Activated T-cell treated with anti-CD3 and anti-CD28 coated beads, Interleukin-2, amount 50 U/mL, for 4 hours (primary cell): ENCODE data around the gene VPS4B. TPM values are rescaled to one million over a fixed set of nuclear protein-coding genes. Genes with fewer than 3 reads are reported as not detected.

Experiments
- ATAC-seq, 2 donors: fragments of 200-7000 bp; cut with Tn5 transposase; one replicate each; pipeline ENCODE4 v1.10.0; 2021
- DNase-seq: peaks from one replicate; pipeline ENCODE4 v3.0.0-alpha.2; 2020
- H3K27me3 Mint-ChIP-seq: one replicate; pipeline ENCODE4 v1.8.0; 2021; ENCODE audit warnings: low read depth, mixed read lengths
- H3K36me3 Mint-ChIP-seq: one replicate; pipeline ENCODE4 v1.8.0; 2022; ENCODE audit warnings: mixed read lengths; ENCODE audit not compliant: insufficient read depth
- H3K4me1 Mint-ChIP-seq: one replicate; pipeline ENCODE4 v1.8.0; 2021; ENCODE audit warnings: low read depth, mixed read lengths
- H3K4me3 Mint-ChIP-seq: one replicate; pipeline ENCODE4 v1.8.0; 2021; ENCODE audit warnings: mild to moderate bottlenecking, moderate library complexity, mixed read lengths
- H3K9me3 Mint-ChIP-seq: one replicate; pipeline ENCODE4 v1.8.0; 2021; ENCODE audit warnings: mixed read lengths
- total RNA-seq, 3 donors: library from RNA; stranded (reverse); gene quantifications; one replicate each; pipeline ENCODE4 v1.2.1, GENCODE V29; 2021

Gene VPS4B
- total RNA-seq, 3 donors from 2014 or later: 55.2 to 59.8 (median 59.3) TPM

DNA sequence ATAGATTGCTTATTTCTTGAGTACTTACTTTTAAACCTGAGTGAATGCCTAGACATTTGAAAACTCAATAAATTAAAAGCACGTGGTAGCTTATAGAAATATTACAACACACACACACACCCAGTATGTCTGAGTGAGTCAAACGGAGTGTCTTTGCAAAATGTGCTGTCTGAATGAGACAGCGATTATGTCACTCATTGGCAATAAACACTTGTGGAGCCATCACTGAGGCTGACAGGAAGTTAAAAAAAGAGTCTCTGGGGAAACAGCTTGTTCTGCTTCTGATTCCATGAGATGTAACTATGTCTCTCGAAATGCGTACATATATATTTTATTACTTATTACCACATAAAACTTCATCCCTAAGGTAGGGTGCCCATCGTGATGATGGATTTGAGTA lies 22.3 kb upstream of the VPS4B start:
- H3K27me3 Mint-ChIP-seq: no peaks in the 10 kb centered on the region
- no peaks in the 10 kb centered on the region for H3K9me3 Mint-ChIP-seq
- no peak overlapping the region for H3K4me3 Mint-ChIP-seq
- H3K36me3 Mint-ChIP-seq: no peaks in the 10 kb centered on the region
- DNase-seq: no peak
- ATAC-seq: peak in 1 of 2 donors; percentile 28
- H3K4me1 Mint-ChIP-seq: no peaks in the 10 kb centered on the region

DNA sequence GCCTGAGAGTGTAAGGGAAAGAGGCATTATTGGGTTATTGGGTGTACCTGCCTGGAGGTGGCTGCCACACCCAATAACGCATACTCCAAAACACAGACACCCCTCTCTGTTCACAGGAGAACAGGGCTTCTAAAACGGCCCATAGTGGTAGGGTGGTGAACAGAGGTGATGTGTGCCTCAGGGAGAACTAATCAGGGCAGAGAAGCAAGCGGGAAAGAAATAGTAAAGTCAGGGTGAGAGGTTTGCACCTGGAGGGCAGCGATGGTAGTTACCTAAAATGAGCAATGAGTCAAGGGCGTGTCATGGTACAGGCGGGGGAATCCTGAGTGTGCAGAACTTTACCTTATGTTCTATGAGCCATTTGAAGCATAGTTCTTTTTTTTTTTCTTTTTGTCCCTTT lies 21.6 kb upstream of the VPS4B start:
- ATAC-seq: no peak
- no peaks in the 10 kb centered on the region for H3K9me3 Mint-ChIP-seq
- H3K4me1 Mint-ChIP-seq: peaks cover 2% of the 10 kb centered on the region
- DNase-seq: no peak
- no peaks in the 10 kb centered on the region for H3K36me3 Mint-ChIP-seq
- no peaks in the 10 kb centered on the region for H3K27me3 Mint-ChIP-seq
- H3K4me3 Mint-ChIP-seq: no peak overlapping the region

DNA sequence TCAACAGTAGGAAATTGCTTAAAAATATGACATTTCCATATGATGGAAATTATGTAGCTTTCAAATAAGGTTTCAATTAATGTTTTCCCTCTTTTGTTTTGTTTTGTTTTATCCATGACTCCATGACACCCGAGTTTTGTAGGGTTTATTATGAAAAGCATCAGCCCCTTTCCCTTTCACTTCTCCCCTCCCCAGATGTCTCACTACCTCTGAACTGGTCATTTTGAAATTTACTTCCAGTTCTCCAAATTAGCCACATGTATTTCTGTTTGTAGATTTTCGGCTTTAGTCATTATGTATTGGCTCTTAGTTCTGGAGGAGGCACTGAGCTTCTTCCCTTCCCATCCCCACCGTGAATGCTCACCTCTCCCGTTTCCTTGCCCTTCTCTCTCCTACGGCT lies 18.6 kb upstream of the VPS4B start:
- H3K9me3 Mint-ChIP-seq: no peaks in the 10 kb centered on the region
- no peak for ATAC-seq

DNA sequence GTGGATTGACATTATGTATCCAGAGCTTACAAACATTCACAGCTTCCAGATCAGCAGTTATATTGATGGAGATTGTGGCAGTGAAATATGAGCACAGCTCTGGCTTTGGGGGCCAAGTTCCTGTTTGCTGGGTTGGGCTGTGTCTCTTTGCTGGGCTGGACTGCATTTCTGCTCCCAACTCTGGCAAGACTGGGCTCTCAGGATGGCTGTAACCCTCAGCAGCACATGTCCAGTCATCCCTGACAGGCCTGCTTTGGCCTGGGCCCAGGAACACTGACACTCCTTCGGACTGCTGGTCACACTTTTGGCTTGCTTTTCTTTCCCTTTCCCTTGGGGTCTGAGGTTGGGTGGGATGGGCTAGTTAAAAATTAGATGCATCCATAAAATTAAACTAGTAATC lies 17.9 kb upstream of the VPS4B start:
- ATAC-seq: no peak
- no peaks in the 10 kb centered on the region for H3K36me3 Mint-ChIP-seq
- peaks cover 8% of the 10 kb centered on the region for H3K27me3 Mint-ChIP-seq
- no peak for DNase-seq
- H3K4me1 Mint-ChIP-seq: peaks cover 2% of the 10 kb centered on the region
- H3K9me3 Mint-ChIP-seq: no peaks in the 10 kb centered on the region
- H3K4me3 Mint-ChIP-seq: no peak overlapping the region

More for the DNA sequence above, 18.6 kb upstream of the VPS4B start:
- no peak overlapping the region for H3K4me3 Mint-ChIP-seq
- peaks cover 8% of the 10 kb centered on the region for H3K27me3 Mint-ChIP-seq
- DNase-seq: no peak
- no peaks in the 10 kb centered on the region for H3K36me3 Mint-ChIP-seq
- peaks cover 2% of the 10 kb centered on the region for H3K4me1 Mint-ChIP-seq

DNA sequence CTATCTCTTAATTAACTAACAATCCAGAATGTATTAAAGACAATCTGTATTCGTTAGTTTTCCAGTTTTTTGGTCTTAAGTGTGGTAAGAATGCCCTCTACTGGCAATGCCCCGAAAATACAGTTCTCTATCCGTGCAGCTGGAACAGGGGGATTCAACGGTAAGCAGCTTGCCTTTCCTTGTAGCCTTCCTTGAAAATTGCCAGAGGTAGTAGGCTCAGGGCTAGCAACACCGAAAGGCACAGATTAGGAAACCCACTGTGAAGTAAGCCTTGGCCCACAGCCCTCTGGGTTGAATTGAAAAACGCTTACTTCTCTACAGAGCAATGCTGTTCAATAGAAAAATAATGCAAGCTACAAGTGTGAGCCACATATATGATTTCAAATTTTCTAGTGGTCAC lies 17.1 kb upstream of the VPS4B start:
- DNase-seq (peak; percentile 31), ATAC-seq (peak; percentile 51 to 63)
- Mint-ChIP-seq H3K9me3 (no peaks in the 10 kb centered on the region), H3K4me1 (peaks cover 2% of the 10 kb centered on the region), H3K36me3 (no peaks in the 10 kb centered on the region), H3K4me3 (no peak overlapping the region), H3K27me3 (peaks cover 12% of the 10 kb centered on the region)

DNA sequence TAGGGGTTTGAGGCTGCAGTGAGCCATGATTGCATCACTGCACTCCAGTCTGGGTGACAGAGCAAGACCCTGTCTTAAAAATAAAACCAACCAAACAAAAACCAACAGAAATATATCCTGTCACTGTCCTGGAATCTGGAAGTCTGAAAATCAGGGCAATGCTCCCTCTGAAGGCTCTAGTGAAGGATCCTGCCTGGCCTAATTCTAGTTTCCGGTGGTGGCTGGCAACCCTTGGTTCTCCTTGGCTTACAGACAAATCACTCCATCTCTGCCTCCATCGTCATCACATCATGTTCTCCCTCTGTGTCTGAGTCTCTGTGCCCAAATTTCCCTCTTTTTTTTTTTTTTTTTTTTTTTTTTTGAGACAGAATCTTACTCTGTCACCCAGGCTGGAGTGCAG lies 15.9 kb upstream of the VPS4B start:
- no peak for ATAC-seq
- Mint-ChIP-seq H3K27me3 (peaks cover 15% of the 10 kb centered on the region), H3K9me3 (no peaks in the 10 kb centered on the region), H3K4me3 (no peak overlapping the region), H3K36me3 (no peaks in the 10 kb centered on the region), H3K4me1 (peaks cover 2% of the 10 kb centered on the region)
- no peak for DNase-seq

DNA sequence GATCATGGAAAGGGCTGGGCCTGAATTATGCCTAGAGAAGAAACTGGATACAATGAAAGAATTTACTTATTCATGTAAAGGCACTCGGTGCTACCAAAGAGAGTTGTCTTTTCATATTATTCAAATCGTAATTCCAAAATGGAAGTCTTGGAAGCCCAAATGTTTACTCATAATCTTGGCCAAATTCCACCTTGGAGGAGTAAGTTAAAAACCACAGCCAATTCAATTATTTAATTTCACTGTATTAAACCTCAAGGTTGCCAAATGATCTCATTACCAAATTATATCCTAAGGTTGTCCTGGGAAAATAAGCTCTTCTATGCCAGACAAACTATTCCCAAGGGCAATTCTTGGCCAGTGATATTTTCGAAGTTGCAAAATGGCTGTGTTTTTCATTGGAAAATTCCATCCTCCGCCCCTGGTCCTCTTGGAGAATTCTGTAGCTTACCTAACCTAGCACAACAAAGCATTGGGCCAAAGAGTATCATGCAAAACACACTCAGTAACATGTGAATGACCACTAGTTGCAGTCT lies 11.1 kb upstream of the VPS4B start:
- no peaks in the 10 kb centered on the region for H3K36me3 Mint-ChIP-seq
- no peaks in the 10 kb centered on the region for H3K4me1 Mint-ChIP-seq
- no peak overlapping the region for H3K4me3 Mint-ChIP-seq
- ATAC-seq (no peak), DNase-seq (no peak)
- peaks cover 35% of the 10 kb centered on the region for H3K27me3 Mint-ChIP-seq
- no peaks in the 10 kb centered on the region for H3K9me3 Mint-ChIP-seq

DNA sequence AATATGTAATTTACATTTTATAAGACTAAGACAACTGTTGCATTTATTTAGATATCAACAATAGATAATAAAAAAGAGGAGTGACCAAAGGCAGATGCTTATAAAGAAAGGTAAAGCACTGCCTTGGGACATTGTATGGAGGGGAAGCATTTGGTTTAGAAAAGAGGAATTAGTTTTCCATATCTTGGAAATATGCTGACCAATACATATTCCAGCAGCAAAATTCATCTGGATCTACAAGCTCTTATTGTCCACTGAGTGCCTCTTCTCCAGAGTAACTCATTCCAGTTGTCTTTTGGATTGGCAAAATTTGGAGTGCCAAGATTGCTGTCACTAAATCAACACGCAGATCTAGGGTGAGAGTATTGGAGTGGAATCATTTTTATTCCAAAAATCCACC lies 8.9 kb upstream of the VPS4B start:
- no peak for DNase-seq
- ATAC-seq: no peak
- Mint-ChIP-seq H3K4me1 (no peaks in the 10 kb centered on the region), H3K9me3 (no peaks in the 10 kb centered on the region), H3K4me3 (no peak overlapping the region), H3K36me3 (no peaks in the 10 kb centered on the region), H3K27me3 (peaks cover 29% of the 10 kb centered on the region)

DNA sequence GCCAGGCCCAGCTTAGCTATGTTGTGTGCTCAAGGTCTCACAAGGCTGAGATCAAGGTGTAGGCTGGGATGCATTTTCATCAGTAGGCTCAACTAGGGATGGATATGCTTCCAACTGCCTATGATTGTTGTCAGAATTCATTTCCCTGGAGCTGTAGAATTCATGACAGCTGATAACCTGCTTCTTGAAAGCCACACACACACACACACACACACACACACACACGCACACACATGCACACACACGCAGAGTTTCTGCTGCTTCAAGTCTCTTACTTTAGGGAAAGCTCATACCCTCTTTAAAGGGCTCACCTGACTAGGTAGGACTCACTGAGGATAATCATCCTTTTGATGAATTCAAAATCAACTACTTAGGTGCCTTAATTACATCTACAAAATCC lies 8.2 kb upstream of the VPS4B start:
- Mint-ChIP-seq H3K36me3 (no peaks in the 10 kb centered on the region), H3K27me3 (peaks cover 30% of the 10 kb centered on the region), H3K4me3 (no peak overlapping the region), H3K9me3 (no peaks in the 10 kb centered on the region), H3K4me1 (no peaks in the 10 kb centered on the region)
- ATAC-seq (no peak), DNase-seq (no peak)

DNA sequence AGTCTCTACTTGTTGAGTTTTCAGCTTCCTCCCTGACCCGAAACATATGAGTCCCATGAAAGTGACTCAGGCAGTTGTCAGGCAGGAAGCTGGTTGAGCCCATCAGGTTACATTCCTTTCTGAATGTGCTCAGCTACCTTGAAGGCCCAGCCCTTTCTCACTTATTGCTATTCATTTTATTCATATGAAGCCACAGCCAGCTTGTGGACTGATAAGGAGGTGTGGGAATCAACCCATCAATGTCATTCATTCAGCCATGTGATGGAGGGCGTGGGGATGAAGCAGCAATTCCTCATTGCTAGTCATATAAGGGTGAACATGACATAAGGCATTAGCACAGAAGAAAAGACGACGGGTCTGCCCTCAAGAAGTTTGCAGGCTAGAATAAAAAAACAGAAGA lies 5.3 kb upstream of the VPS4B start:
- H3K27me3 Mint-ChIP-seq: peaks cover 20% of the 10 kb centered on the region
- no peaks in the 10 kb centered on the region for H3K36me3 Mint-ChIP-seq
- peak in 1 of 2 donors; percentile 9 for ATAC-seq
- no peaks in the 10 kb centered on the region for H3K9me3 Mint-ChIP-seq
- peaks cover 11% of the 10 kb centered on the region for H3K4me1 Mint-ChIP-seq
- no peak overlapping the region for H3K4me3 Mint-ChIP-seq
- DNase-seq: no peak

DNA sequence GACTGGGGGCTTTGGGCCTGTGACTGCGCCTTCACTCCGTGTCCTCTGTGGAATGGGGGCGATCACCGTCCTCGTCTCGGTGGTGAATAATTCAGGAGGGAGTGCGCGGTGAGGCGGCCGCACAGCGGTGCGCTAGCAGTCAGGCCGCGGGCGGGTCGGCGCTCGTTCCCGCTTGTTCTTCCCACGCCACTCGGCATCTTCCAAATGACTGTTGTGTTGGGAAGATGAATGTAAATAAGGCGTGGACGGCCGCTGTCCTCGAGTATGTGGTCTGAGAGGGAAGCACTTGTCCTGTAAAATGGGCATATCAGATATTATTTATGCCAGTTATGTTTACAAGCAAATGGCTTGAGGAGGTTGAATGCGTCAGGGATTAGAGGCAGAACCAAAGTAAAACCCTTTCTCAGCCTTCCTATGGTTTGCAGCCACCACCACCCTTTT lies 608 bp upstream of the VPS4B start:
- peaks cover 3% of the 10 kb centered on the region for H3K27me3 Mint-ChIP-seq
- DNase-seq (no peak), ATAC-seq (peak; percentile 59 to 64)
- peak overlapping the region; percentile 99 for H3K4me3 Mint-ChIP-seq
- no peaks in the 10 kb centered on the region for H3K9me3 Mint-ChIP-seq
- H3K36me3 Mint-ChIP-seq: peaks cover 9% of the 10 kb centered on the region
- H3K4me1 Mint-ChIP-seq: peaks cover 30% of the 10 kb centered on the region

DNA sequence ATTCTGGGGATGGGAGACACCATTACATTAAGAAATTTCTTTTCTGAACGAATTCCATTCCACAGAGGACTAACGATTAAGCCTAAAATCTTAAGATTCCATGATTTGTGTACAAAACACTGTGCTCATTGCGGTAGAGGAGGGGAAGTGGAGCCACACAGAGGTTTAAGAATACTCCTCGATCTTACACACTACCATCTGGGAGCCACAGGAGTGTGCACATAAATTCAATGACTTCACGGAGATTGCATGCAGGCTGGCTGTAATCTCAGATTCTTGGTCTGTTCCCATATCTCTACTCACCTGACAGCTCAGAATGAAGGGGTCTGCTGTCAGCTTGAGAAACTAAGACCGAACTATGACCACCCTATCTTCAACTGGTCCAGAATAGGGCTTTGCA lies 762 bp downstream of the VPS4B start:
- Mint-ChIP-seq H3K27me3 (peaks cover 3% of the 10 kb centered on the region), H3K4me1 (peaks cover 30% of the 10 kb centered on the region), H3K36me3 (peaks cover 9% of the 10 kb centered on the region), H3K4me3 (peak overlapping the region; percentile 99), H3K9me3 (no peaks in the 10 kb centered on the region)
- ATAC-seq (no peak), DNase-seq (no peak)

DNA sequence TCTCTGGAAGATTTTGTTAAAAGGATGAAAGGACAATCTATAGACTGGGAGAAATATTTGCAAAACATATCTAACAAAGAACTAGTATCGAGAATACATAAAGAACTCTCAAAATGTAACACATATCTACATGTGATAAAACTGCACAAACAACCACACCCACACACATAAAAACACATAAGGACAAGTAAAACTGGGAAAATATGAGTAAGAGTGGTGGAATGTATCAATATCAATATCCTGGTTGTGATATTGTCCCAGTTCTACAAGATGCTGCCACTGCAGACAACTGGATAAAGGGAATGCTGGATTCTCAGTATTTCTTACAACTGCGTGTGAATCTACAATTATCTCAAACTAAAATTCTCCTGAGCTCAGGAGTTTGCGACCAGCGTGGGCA lies 9.3 kb downstream of the VPS4B start:
- no peaks in the 10 kb centered on the region for H3K27me3 Mint-ChIP-seq
- no peak for ATAC-seq
- peaks cover 52% of the 10 kb centered on the region for H3K4me1 Mint-ChIP-seq
- H3K4me3 Mint-ChIP-seq: no peak overlapping the region
- DNase-seq: no peak
- H3K9me3 Mint-ChIP-seq: no peaks in the 10 kb centered on the region
- peaks cover 21% of the 10 kb centered on the region for H3K36me3 Mint-ChIP-seq

DNA sequence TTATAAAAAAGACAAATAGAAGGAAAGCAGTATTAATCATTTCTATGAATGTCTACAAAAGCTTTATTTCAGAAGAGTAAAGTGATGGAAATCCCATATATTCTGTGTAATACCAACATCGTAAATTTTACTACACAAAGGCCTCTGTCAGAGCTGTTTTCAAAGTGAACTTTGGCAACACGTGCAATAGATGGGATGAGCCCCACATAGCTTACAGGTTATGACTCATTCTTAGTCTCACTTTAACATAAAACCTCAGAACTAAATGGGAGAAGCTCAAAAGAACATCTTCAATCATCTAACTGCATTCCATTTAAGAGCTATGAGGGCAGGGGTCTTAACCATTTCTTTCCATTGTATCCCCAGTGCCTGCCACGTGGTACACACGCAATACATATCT lies 11.5 kb downstream of the VPS4B start:
- ATAC-seq: peak; percentile 92 to 94
- H3K9me3 Mint-ChIP-seq: no peaks in the 10 kb centered on the region
- peaks cover 60% of the 10 kb centered on the region for H3K4me1 Mint-ChIP-seq

DNA sequence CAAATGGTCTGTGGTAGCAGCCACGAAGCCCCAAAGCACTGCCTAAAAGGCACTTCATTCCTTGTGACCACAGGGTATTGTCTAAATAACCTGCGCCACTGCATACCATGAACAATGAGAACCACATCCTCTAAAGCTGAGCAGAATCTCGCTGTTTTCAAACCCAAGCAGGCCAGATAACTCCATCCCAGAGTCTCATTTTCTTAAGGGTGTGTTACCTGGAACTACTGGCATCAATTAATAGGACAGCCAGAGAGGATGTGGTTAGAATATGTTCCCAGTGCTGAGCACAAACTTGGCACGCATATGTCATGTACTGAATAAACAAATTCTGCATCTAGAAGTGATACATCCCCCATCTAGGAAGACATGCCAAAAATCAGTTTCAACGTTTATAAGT lies 13.0 kb downstream of the VPS4B start:
- no peak for ATAC-seq
- H3K4me1 Mint-ChIP-seq: peaks cover 52% of the 10 kb centered on the region

More for the DNA sequence above, 11.5 kb downstream of the VPS4B start:
- Mint-ChIP-seq H3K4me3 (no peak overlapping the region), H3K36me3 (peaks cover 40% of the 10 kb centered on the region), H3K27me3 (no peaks in the 10 kb centered on the region)
- DNase-seq: no peak

DNA sequence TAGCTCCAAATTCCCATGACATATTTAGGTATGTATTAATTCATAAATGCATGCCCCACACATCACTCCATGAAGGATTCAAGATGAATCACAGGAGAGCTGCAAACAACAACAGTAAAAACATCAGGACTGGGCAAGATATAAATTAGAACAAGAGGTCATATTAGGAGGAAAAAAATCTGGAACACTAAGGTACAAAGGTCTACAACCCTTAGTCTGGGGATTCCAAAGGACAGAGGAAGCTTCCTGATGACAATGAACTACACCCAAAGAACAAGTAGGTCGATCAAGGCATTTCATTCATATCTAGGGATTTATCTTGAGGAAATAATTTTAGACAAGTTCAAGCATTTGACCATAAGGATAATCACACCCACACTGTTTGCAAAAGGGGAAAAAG lies 14.5 kb downstream of the VPS4B start:
- no peaks in the 10 kb centered on the region for H3K9me3 Mint-ChIP-seq
- no peak overlapping the region for H3K4me3 Mint-ChIP-seq
- peaks cover 41% of the 10 kb centered on the region for H3K4me1 Mint-ChIP-seq
- H3K27me3 Mint-ChIP-seq: no peaks in the 10 kb centered on the region
- H3K36me3 Mint-ChIP-seq: peaks cover 39% of the 10 kb centered on the region
- ATAC-seq (no peak), DNase-seq (no peak)

More for the DNA sequence above, 13.0 kb downstream of the VPS4B start:
- no peak for DNase-seq
- no peaks in the 10 kb centered on the region for H3K27me3 Mint-ChIP-seq
- peaks cover 36% of the 10 kb centered on the region for H3K36me3 Mint-ChIP-seq
- no peak overlapping the region for H3K4me3 Mint-ChIP-seq
- H3K9me3 Mint-ChIP-seq: no peaks in the 10 kb centered on the region
